Endodermal cell (in vitro differentiated cells): ENCODE measurements around the gene SNAPC2. TPM values are rescaled to one million over a fixed set of nuclear protein-coding genes. Genes with fewer than 3 reads are reported as not detected.

ENCODE experiments used
- DNase-seq: peaks from one replicate; pipeline ENCODE4 v3.0.0-alpha.2; 2017
- H3K27ac ChIP-seq: 2 replicates; pipeline ENCODE4 v1.5.1; 2013; ENCODE audit warnings: mild to moderate bottlenecking, low read depth, low read length, moderate library complexity
- H3K27me3 ChIP-seq: 2 replicates; pipeline ENCODE4 v1.6.1; 2013; ENCODE audit warnings: mild to moderate bottlenecking, low read length, moderate library complexity; ENCODE audit not compliant: insufficient read depth, control insufficient read depth, poor library complexity, severe bottlenecking
- H3K36me3 ChIP-seq: 2 replicates; pipeline ENCODE4 v1.7.0; 2013; ENCODE audit warnings: mild to moderate bottlenecking, low read length, moderate library complexity; ENCODE audit not compliant: control insufficient read depth, insufficient read depth
- H3K4me1 ChIP-seq: one replicate; pipeline ENCODE4 v1.7.0; 2013; ENCODE audit warnings: low read length; ENCODE audit not compliant: control insufficient read depth, insufficient read depth
- H3K4me3 ChIP-seq: 2 replicates; pipeline ENCODE4 v1.5.1; 2013; ENCODE audit warnings: mild to moderate bottlenecking, low read length, moderate library complexity
- H3K9ac ChIP-seq: 2 replicates; pipeline ENCODE4 v1.6.1; 2013; ENCODE audit warnings: mild to moderate bottlenecking, low read length, moderate library complexity; ENCODE audit not compliant: poor library complexity, severe bottlenecking; ENCODE audit errors: extremely low read depth
- H3K9me3 ChIP-seq: 2 replicates; pipeline ENCODE4 v1.6.1; 2013; ENCODE audit warnings: mild to moderate bottlenecking, low read length, moderate library complexity; ENCODE audit not compliant: control insufficient read depth
- H3K27ac Mint-ChIP-seq: 2 replicates; pipeline ENCODE4 v1.8.0; 2020; ENCODE audit warnings: mixed read lengths
- H3K27me3 Mint-ChIP-seq: 2 replicates; pipeline ENCODE4 v1.8.0; 2021; ENCODE audit warnings: mild to moderate bottlenecking, mixed read lengths; ENCODE audit not compliant: insufficient read depth
- H3K36me3 Mint-ChIP-seq: 2 replicates; pipeline ENCODE4 v1.8.0; 2020; ENCODE audit warnings: low read depth, mixed read lengths
- H3K4me1 Mint-ChIP-seq: 2 replicates; pipeline ENCODE4 v1.8.0; 2020; ENCODE audit warnings: mixed read lengths
- H3K4me3 Mint-ChIP-seq: 2 replicates; pipeline ENCODE4 v1.8.0; 2020; ENCODE audit warnings: mild to moderate bottlenecking, moderate library complexity, mixed read lengths
- H3K9me3 Mint-ChIP-seq: 2 replicates; pipeline ENCODE4 v1.8.0; 2020; ENCODE audit warnings: mild to moderate bottlenecking, mixed read lengths
- WGBS, 2 experiments: methylation state at CpG; one replicate each; pipeline versions ENCODE4 v1.1.5 to v1.1.7; 2013; ENCODE audit warnings: missing lambda C conversion rate in 2 of 2, mixed read lengths in 1 of 2; ENCODE audit not compliant: insufficient coverage in 1 of 2, insufficient read length in 1 of 2; 5-methylcytosine and 5-hydroxymethylcytosine counted together
- total RNA-seq, 2 donors: library from RNA; stranded (reverse); fragmentation: NEBNext Ultra II Directional in 1 of 2; extraction: Animal tissue kit (Norgen Biotek cat#: 25700) in 1 of 2; gene quantifications; 2 replicates in 1 of 2; 3 replicates in 1 of 2; pipeline ENCODE4 v1.2.1, GENCODE V29; 2021
- TF ChIP-seq, protein P1 (sequence below): fragments of 200-600 bp; sonication (generic); conservative IDR thresholded peaks from 2 replicates; pipeline ENCODE4 v1.5.0; 2021; ENCODE audit warnings: antibody characterized with exemption, mild to moderate bottlenecking

SNAPC2 gene
- total RNA-seq, 2 donors from 2014 or later = 11.9 to 14.2 TPM

DNA sequence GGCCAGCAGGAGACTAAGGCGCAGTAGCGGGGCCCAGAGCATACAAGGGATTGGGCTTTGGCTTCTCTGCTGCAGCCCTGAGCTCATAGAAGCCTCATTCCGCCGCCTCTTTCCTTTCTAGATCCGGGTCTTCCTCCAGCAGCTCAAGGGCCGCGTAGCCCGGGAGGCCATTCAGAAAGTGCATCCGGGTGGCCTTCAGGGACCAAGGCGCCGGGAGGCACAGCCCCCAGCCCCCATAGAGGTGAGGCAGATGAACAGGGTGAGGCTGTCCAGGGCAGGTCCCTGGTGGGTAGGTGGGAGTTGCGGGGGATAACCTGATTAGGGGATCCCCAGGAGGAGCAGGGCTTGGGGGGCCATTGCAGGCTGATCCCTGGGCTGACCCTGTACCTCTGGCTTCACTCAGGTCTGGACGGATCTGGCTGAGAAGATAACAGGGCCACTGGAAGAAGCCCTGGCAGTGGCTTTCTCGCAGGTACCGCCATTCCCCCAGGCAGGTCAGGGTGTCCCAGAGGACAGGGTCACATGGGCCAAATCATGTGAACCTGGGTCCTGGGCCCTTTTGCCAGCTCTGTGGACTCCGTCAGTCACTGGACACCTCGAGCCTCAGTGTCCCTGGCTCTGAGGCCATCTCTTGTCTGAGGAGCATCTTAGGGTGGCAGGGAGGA lies 1.3 kb downstream of the SNAPC2 start:
- H3K9me3 ChIP-seq = no peaks in the 10 kb centered on the region
- H3K4me1 Mint-ChIP-seq = peaks cover 9% of the 10 kb centered on the region
- H3K36me3 ChIP-seq = peaks cover 14% of the 10 kb centered on the region
- WGBS, 2 experiments = 86 to 93% methylated on average over 12 to 17 of the region's 17 CpGs
- peak overlapping the region; percentile 66 for H3K4me3 ChIP-seq
- H3K4me3 Mint-ChIP-seq = peak overlapping the region; percentile 67
- H3K4me1 ChIP-seq = peaks cover 5% of the 10 kb centered on the region
- no peak overlapping the region for H3K9ac ChIP-seq
- peaks cover 24% of the 10 kb centered on the region for H3K27me3 ChIP-seq
- peaks cover 26% of the 10 kb centered on the region for H3K27me3 Mint-ChIP-seq
- peak overlapping the region; percentile 64 for H3K27ac Mint-ChIP-seq
- H3K9me3 Mint-ChIP-seq = no peaks in the 10 kb centered on the region
- H3K36me3 Mint-ChIP-seq = peaks cover 11% of the 10 kb centered on the region
- H3K27ac ChIP-seq = peak overlapping the region; percentile 63
- TF ChIP-seq, protein P1, sequence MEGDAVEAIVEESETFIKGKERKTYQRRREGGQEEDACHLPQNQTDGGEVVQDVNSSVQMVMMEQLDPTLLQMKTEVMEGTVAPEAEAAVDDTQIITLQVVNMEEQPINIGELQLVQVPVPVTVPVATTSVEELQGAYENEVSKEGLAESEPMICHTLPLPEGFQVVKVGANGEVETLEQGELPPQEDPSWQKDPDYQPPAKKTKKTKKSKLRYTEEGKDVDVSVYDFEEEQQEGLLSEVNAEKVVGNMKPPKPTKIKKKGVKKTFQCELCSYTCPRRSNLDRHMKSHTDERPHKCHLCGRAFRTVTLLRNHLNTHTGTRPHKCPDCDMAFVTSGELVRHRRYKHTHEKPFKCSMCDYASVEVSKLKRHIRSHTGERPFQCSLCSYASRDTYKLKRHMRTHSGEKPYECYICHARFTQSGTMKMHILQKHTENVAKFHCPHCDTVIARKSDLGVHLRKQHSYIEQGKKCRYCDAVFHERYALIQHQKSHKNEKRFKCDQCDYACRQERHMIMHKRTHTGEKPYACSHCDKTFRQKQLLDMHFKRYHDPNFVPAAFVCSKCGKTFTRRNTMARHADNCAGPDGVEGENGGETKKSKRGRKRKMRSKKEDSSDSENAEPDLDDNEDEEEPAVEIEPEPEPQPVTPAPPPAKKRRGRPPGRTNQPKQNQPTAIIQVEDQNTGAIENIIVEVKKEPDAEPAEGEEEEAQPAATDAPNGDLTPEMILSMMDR = no peak
- DNase-seq = no peak

DNA sequence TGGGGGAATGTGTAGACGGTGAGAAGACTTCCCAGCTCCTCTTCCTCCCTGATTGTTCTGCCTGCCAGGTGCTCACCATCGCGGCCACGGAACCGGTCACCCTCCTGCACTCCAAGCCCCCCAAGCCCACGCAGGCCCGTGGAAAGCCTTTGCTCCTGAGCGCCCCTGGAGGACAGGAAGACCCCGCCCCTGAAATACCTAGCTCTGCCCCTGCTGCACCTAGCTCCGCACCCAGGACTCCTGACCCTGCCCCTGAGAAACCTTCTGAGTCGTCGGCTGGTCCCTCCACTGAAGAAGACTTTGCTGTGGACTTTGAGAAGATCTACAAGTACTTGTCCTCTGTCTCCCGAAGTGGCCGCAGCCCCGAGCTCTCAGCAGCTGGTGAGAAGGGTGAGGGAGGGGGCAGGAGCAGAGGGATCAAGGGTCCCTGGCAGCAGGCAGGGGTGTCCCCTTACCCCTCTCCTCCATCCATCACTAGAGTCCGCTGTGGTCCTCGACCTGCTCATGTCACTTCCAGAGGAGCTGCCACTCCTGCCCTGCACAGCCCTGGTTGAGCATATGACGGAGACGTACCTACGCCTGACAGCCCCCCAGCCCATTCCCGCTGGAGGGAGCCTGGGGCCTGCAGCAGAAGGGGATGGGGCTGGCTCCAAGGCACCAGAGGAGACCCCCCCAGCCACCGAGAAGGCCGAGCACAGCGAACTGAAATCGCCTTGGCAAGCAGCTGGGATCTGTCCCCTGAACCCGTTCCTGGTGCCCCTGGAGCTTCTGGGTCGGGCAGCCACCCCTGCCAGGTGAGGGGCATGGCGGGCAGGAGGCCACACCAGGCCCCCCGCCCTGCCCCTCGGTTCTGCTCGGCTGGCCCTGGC lies 2.1 kb downstream of the SNAPC2 start:
- Histone ChIP-seq H3K9ac (no peak overlapping the region), H3K36me3 (peaks cover 14% of the 10 kb centered on the region), H3K27me3 (peaks cover 18% of the 10 kb centered on the region), H3K4me3 (no peak overlapping the region), H3K9me3 (no peaks in the 10 kb centered on the region), H3K27ac (no peak overlapping the region), H3K4me1 (peaks cover 5% of the 10 kb centered on the region)
- no peaks in the 10 kb centered on the region for H3K9me3 Mint-ChIP-seq
- peaks cover 11% of the 10 kb centered on the region for H3K4me1 Mint-ChIP-seq
- H3K27me3 Mint-ChIP-seq = peaks cover 19% of the 10 kb centered on the region
- TF ChIP-seq, protein P1 = peak; percentile 14
- H3K4me3 Mint-ChIP-seq = no peak overlapping the region
- H3K36me3 Mint-ChIP-seq = peaks cover 11% of the 10 kb centered on the region
- H3K27ac Mint-ChIP-seq = no peak overlapping the region
- 92 to 97% methylated on average over 15 to 31 of the region's 31 CpGs for WGBS, 2 experiments
- no peak for DNase-seq

DNA sequence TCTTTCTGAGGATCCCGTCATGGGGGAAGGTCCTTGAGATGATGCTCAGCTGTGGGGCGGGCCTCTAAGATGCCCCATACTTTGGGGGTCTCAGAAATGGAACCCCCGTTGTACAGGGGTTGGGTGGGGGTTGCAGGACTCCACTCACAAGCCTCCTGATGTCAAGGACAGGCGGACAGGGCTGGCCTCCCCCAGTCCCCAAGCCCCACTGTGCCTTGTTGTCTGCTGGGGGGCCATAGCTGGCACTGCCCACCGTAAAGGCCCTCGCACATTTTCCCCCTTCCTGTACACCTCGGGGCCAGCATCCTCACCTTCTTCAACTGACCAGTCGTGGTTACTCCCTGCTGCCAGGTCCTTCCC lies 2.7 kb downstream of the SNAPC2 start:
- H3K4me1 Mint-ChIP-seq = peaks cover 11% of the 10 kb centered on the region
- WGBS, 2 experiments = 83 to 95% methylated on average over 1 to 8 of the region's 8 CpGs
- no peak overlapping the region for H3K9ac ChIP-seq
- no peak overlapping the region for H3K27ac ChIP-seq
- no peaks in the 10 kb centered on the region for H3K9me3 ChIP-seq
- no peaks in the 10 kb centered on the region for H3K9me3 Mint-ChIP-seq
- H3K27me3 Mint-ChIP-seq = peaks cover 14% of the 10 kb centered on the region
- H3K27me3 ChIP-seq = peaks cover 13% of the 10 kb centered on the region
- H3K36me3 Mint-ChIP-seq = peaks cover 11% of the 10 kb centered on the region
- H3K4me3 Mint-ChIP-seq = no peak overlapping the region
- peaks cover 5% of the 10 kb centered on the region for H3K4me1 ChIP-seq
- TF ChIP-seq, protein P1 = no peak
- H3K27ac Mint-ChIP-seq = no peak overlapping the region
- DNase-seq = no peak
- H3K36me3 ChIP-seq = peaks cover 14% of the 10 kb centered on the region
- H3K4me3 ChIP-seq = no peak overlapping the region
